ENCODE results near the gene IVD. TPM values are rescaled to one million over a fixed set of nuclear protein-coding genes. Genes with fewer than 3 reads are reported as not detected.

Gene IVD
- total and polyA plus RNA-seq, 2 of the 4 experiments (the other 2 are of a cell fraction): 31.7 to 41.1 TPM

GRCh38 chr15:40469776-40470390 lies 64.3 kb downstream of the IVD start:
- no peak overlapping the region; the same call in 1 of the 2 replicates for H3K27ac ChIP-seq (ENCODE audit: insufficient read depth, low read length)
- no TSS peak for BruUV-seq (replicated peaks)
- H3K4me3 ChIP-seq (ENCODE audit: insufficient read depth, low read depth, low read length): no peak overlapping the region
- CTCF ChIA-PET: no interaction called here
- peaks cover 16% of the 10 kb centered on the region for H3K9me1 ChIP-seq (ENCODE audit: insufficient read depth, low read length)
- no peak overlapping the region for H2BK15ac ChIP-seq (ENCODE audit: low read depth, low read length)
- H2AFZ ChIP-seq (replicated peaks; ENCODE audit: low read length, poor library complexity): peak overlapping the region; percentile 96
- no peaks in the 10 kb centered on the region for H3K27me3 ChIP-seq (ENCODE audit: control insufficient read depth, insufficient read depth, low read length)
- no peak overlapping the region for H3K56ac ChIP-seq (ENCODE audit: extremely low read depth, insufficient read depth, low read length)
- ATAC-seq (ENCODE audit: low read depth) (no peak), DNase-seq (peak; percentile 13)
- no peak overlapping the region; the same call in 1 of the 2 replicates for H3K4me2 ChIP-seq (ENCODE audit: low read depth, low read length)
- H4K8ac ChIP-seq (ENCODE audit: low read depth in 2 of 2, low read length in 2 of 2): peak overlapping the region; percentile 75 to 87; a peak in 3 of 4 replicates
- H3K79me1 ChIP-seq (ENCODE audit: low read depth in 1 of 2, low read length in 2 of 2): peaks cover 6 to 18% of the 10 kb centered on the region in 2 experiments; a peak in 3 of 4 replicates
- dilution Hi-C loops (cut with HindIII; ENCODE audit: low sequenced_read_pairs, unreplicated experiment): no loop called here
- H4K91ac ChIP-seq (ENCODE audit: insufficient read depth, low read depth, low read length): peak overlapping the region; percentile 89; the same call in 1 of the 2 replicates
- peaks cover 24% of the 10 kb centered on the region for H3K36me3 ChIP-seq (ENCODE audit: control insufficient read depth, insufficient read depth, low read length)
- 85% methylated on average over 3 of the region's 7 CpGs; no CpG with 5 or more reads in 1 of the 2 experiments for WGBS, 2 experiments (ENCODE audit: extremely low coverage in 2 of 2, insufficient read length in 1 of 2)
- POLR2A ChIA-PET (ENCODE audit: unreplicated experiment): no interaction called here
- in situ Hi-C loops (cut with MboI; ENCODE audit: low sequenced_read_pairs): no loop called here
- H3K14ac ChIP-seq (replicated peaks; ENCODE audit: low read depth, low read length): peak overlapping the region; percentile 46
- no peak overlapping the region; the same call in 1 of the 2 replicates for H2BK20ac ChIP-seq (ENCODE audit: low read depth, low read length)
- H2BK120ac ChIP-seq (ENCODE audit: low read depth, low read length): peak overlapping the region; percentile 66; the same call in 1 of the 2 replicates
- H3K9me3 ChIP-seq (ENCODE audit: control insufficient read depth, insufficient read depth, low read length): no peaks in the 10 kb centered on the region
- intact Hi-C loops (cut with micrococcal nuclease): no loop called here
- no peak overlapping the region for H3K9ac ChIP-seq (ENCODE audit: low read depth, low read length)
- peak overlapping the region; percentile 92 for H2AK5ac ChIP-seq (ENCODE audit: low read depth, low read length)
- H3K18ac ChIP-seq (ENCODE audit: low read depth, low read length): no peak overlapping the region
- no peak overlapping the region for H4K5ac ChIP-seq (ENCODE audit: low read depth, low read length)
- peak overlapping the region; percentile 81 for H2AK9ac ChIP-seq (replicated peaks; ENCODE audit: low read depth, low read length, poor library complexity)
- H3K4ac ChIP-seq (ENCODE audit: low read depth, low read length): peak overlapping the region; percentile 72
- peak overlapping the region; percentile 47 for H3K23ac ChIP-seq (ENCODE audit: low read depth, low read length)
- peaks cover 12% of the 10 kb centered on the region for H3K4me1 ChIP-seq (ENCODE audit: control insufficient read depth, insufficient read depth, low read length)
- TF ChIP-seq RFX5 (IDR thresholded peaks at IDR 0.05; ENCODE audit: low read depth, low read length) (no peak), BHLHE40 (IDR thresholded peaks at IDR 0.05; ENCODE audit: low read depth, low read length) (no peak), CEBPB (IDR thresholded peaks at IDR 0.05; ENCODE audit: low read depth, low read length) (no peak), MXI1 (IDR thresholded peaks at IDR 0.05; ENCODE audit: borderline replicate concordance, low read depth, low read length) (no peak), USF2 (IDR thresholded peaks at IDR 0.05; ENCODE audit: low read depth, low read length) (no peak), CTCF (conservative IDR thresholded peaks at IDR 0.05; ENCODE audit: low read depth, low read length) (no peak), MAFK (IDR thresholded peaks at IDR 0.05; ENCODE audit: low read depth, low read length) (no peak), NFE2L2 (IDR thresholded peaks at IDR 0.05; ENCODE audit: low read depth, low read length) (no peak), ELK1 (IDR thresholded peaks at IDR 0.05; ENCODE audit: borderline replicate concordance, low read depth, low read length) (no peak), SMC3 (IDR thresholded peaks at IDR 0.05; ENCODE audit: low read depth, low read length) (no peak), FOS (IDR thresholded peaks at IDR 0.05; ENCODE audit: low read depth, low read length) (no peak)
- H4K20me1 ChIP-seq (ENCODE audit: insufficient read depth, low read length): no peaks in the 10 kb centered on the region
- no peak overlapping the region for H2BK5ac ChIP-seq (ENCODE audit: low read depth, low read length, poor library complexity, severe bottlenecking)

Measured in IMR-90 (cell line).